GM13977 (cell line): Measurements from ENCODE around the gene ITGBL1.
"Not testable (repeated sequence)": the region's sequence is repeated elsewhere in the genome, so short reads cannot be mapped to it uniquely, and the experiment has no call there.

Experiments
- DNase-seq: peaks from one replicate; pipeline ENCODE4 v3.0.0; 2012; ENCODE audit warnings: low spot score
- CTCF ChIP-seq: IDR thresholded peaks from 2 replicates; pipeline ENCODE4 v1.5.1; 2012; ENCODE audit warnings: mild to moderate bottlenecking, control low read depth; ENCODE audit not compliant: insufficient read depth; ENCODE audit errors: extremely low read depth, missing control alignments
- in situ Hi-C: fragments of 300-500 bp; cut with MboI; formaldehyde crosslinking; loops from one replicate; pipeline ENCODE4 v1.12.0; 2022; ENCODE audit warnings: low sequenced_read_pairs, low pct_unique_long_range_greater_than_20kb, mixed read lengths, inconsistent platforms; ENCODE audit not compliant: unreplicated experiment

Gene ITGBL1

GRCh38 chr13:101527130-101527529, 74.7 kb downstream of the ITGBL1 start:
- no peak for TF ChIP-seq CTCF
- in situ Hi-C loops: no loop called here
- DNase-seq: no peak

GRCh38 chr13:101529422-101529821, 76.9 kb downstream of the ITGBL1 start:
- no peak for DNase-seq
- TF ChIP-seq CTCF: no peak
- in situ Hi-C loops: no loop called here

- TF ChIP-seq CTCF: no peak
- no peak for DNase-seq
- in situ Hi-C loops: no loop called here
Observed at GRCh38 chr13:101530293-101530692, 77.8 kb downstream of the ITGBL1 start.

- no peak for TF ChIP-seq CTCF
- in situ Hi-C loops: no loop called here
- no peak for DNase-seq
Observed at GRCh38 chr13:101535192-101535746, 82.8 kb downstream of the ITGBL1 start.

GRCh38 chr13:101536079-101536478, 83.6 kb downstream of the ITGBL1 start:
- DNase-seq: no peak
- no peak for TF ChIP-seq CTCF
- in situ Hi-C loops: no loop called here

GRCh38 chr13:101544544-101544943, 92.1 kb downstream of the ITGBL1 start:
- DNase-seq, in situ Hi-C loops: not testable (repeated sequence)

- in situ Hi-C loops: no loop called here
- no peak for DNase-seq
- no peak for TF ChIP-seq CTCF
Observed at GRCh38 chr13:101544979-101545378, 92.5 kb downstream of the ITGBL1 start.
